ENCODE measurements around the gene MYB.

Gene MYB

DNA sequence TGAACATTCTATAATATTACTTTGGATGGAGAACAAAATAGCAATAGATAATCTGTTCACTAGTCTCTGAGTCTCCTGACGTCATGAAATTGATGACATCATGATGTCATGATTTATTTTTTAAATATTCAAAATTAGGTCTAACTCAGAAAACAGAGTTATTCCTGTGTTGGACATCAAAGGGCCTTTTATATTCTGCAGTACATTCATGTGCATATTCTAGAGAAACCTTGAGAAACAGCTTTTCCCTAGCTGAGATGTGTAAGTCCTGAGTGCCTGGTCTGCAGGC, 53.3 kb downstream of the MYB start:
- Histone ChIP-seq H3K36me3 (replicated peaks) (no peaks in the 10 kb centered on the region), H3K27me3 (replicated peaks) (no peaks in the 10 kb centered on the region), H3K4me3 (ENCODE audit: low read depth, low read length) (no peak overlapping the region), H3K27ac (no peak overlapping the region)
- TF ChIP-seq, protein P1, sequence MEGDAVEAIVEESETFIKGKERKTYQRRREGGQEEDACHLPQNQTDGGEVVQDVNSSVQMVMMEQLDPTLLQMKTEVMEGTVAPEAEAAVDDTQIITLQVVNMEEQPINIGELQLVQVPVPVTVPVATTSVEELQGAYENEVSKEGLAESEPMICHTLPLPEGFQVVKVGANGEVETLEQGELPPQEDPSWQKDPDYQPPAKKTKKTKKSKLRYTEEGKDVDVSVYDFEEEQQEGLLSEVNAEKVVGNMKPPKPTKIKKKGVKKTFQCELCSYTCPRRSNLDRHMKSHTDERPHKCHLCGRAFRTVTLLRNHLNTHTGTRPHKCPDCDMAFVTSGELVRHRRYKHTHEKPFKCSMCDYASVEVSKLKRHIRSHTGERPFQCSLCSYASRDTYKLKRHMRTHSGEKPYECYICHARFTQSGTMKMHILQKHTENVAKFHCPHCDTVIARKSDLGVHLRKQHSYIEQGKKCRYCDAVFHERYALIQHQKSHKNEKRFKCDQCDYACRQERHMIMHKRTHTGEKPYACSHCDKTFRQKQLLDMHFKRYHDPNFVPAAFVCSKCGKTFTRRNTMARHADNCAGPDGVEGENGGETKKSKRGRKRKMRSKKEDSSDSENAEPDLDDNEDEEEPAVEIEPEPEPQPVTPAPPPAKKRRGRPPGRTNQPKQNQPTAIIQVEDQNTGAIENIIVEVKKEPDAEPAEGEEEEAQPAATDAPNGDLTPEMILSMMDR (IDR thresholded peaks at IDR 0.05; ENCODE audit: low read depth, low read length, missing control alignments): no peak
- no peak for DNase-seq
- in situ Hi-C loops (cut with HindIII; ENCODE audit: low pct_ligation_motif_present, low sequenced_read_pairs): no loop called here

DNA sequence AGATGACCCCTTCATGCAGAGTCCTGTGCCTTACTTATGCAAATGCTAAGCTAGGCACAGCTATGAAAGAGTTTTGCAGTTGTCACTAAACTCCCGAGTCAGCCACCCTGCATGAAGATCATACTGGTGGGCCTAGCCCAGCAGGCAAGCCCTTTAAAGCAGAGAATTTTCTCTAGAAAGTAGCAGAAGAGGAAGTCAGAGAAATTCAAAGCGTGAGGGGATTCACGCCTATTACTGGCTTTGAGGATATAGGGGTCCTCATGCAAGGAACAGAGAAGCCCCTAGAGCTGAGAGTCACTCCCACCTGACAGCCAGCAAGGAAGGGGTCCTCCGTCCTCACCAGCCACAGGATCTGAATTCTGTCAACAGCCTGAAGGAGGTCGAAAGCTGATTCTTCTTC, 54.6 kb downstream of the MYB start:
- TF ChIP-seq, protein P1 (IDR thresholded peaks at IDR 0.05; ENCODE audit: low read depth, low read length, missing control alignments): no peak
- in situ Hi-C loops (cut with HindIII; ENCODE audit: low pct_ligation_motif_present, low sequenced_read_pairs): no loop called here
- no peak for DNase-seq

DNA sequence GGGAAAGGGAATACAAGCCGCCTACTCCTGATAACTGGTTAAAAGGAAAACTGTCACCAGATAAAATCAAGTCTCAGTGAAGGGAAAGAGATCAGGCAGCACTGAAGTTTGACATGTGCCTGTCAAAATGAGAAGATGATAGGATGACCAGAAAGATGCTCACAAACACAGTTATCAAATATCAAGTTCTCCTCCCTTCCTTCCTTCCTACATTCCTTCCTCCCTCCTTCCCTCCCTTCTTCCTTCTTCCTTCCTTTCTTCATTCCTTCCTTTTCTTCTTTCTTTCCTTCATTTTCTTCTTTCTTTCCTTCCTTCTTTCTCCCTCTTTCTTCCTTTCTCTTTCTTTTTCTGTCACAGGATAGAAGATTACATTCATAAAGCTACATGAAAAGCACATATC, 55.2 kb downstream of the MYB start:
- DNase-seq: no peak
- H3K27me3 ChIP-seq (replicated peaks): no peaks in the 10 kb centered on the region
- no peak overlapping the region for H3K4me3 ChIP-seq (ENCODE audit: low read depth, low read length)
- in situ Hi-C loops (cut with HindIII; ENCODE audit: low pct_ligation_motif_present, low sequenced_read_pairs): no loop called here
- H3K36me3 ChIP-seq (replicated peaks): no peaks in the 10 kb centered on the region
- TF ChIP-seq, protein P1 (IDR thresholded peaks at IDR 0.05; ENCODE audit: low read depth, low read length, missing control alignments): no peak
- no peak overlapping the region for H3K27ac ChIP-seq

More for the DNA sequence above, 54.6 kb downstream of the MYB start:
- Histone ChIP-seq H3K27me3 (replicated peaks) (no peaks in the 10 kb centered on the region), H3K27ac (no peak overlapping the region), H3K4me3 (ENCODE audit: low read depth, low read length) (no peak overlapping the region), H3K36me3 (replicated peaks) (no peaks in the 10 kb centered on the region)

DNA sequence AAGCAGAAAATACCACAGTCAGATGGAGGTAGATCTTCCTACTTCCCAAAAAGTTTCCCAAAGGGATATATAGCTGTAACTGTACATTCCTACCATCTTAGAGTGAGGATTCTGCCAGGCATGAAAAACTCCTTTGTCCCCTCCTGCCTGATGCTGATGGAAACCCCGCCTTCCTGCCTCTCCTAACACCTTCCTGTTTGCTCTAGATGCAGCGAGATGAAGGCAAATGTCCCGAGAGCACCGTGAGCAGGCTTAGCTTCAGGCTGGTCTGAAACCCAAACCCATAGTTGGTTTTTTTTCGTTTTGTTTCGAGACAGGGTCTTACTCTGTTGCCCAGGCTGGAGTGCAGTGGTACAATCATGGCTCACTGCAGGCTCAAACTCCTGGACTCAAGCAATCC, 55.6 kb downstream of the MYB start:
- in situ Hi-C loops (cut with HindIII; ENCODE audit: low pct_ligation_motif_present, low sequenced_read_pairs): no loop called here

DNA sequence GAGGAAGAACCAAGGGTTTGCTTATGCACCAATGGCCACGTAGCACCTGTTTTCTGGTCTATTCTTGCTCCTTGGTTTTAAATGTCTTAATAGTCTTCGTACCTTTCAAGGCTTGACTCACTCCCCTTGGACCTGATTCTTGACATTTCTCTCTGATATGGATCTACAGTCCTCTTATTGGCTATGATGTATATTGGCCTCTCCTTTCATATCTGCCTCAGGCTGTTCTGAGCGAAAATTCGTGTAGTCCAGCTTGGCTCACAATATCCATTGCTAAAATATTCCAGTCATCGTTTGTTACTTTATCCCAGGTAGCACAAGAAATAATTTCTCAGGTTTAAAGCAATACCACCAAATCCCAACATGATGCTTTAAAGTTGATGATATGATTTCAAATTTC, 59.6 kb downstream of the MYB start:
- no peak overlapping the region for H3K27ac ChIP-seq
- in situ Hi-C loops (cut with HindIII; ENCODE audit: low pct_ligation_motif_present, low sequenced_read_pairs): no loop called here
- TF ChIP-seq, protein P1 (IDR thresholded peaks at IDR 0.05; ENCODE audit: low read depth, low read length, missing control alignments): no peak
- no peak overlapping the region for H3K4me3 ChIP-seq (ENCODE audit: low read depth, low read length)
- H3K27me3 ChIP-seq (replicated peaks): no peaks in the 10 kb centered on the region
- DNase-seq: no peak
- H3K36me3 ChIP-seq (replicated peaks): no peaks in the 10 kb centered on the region

More for the DNA sequence above, 55.6 kb downstream of the MYB start:
- no peak for DNase-seq
- Histone ChIP-seq H3K4me3 (ENCODE audit: low read depth, low read length) (no peak overlapping the region), H3K27me3 (replicated peaks) (no peaks in the 10 kb centered on the region), H3K27ac (no peak overlapping the region), H3K36me3 (replicated peaks) (no peaks in the 10 kb centered on the region)
- TF ChIP-seq, protein P1 (IDR thresholded peaks at IDR 0.05; ENCODE audit: low read depth, low read length, missing control alignments): no peak
